Gastrocnemius medialis (tissue), 4 donors: ENCODE results near the gene GPX3. TPM values are rescaled to one million over a fixed set of nuclear protein-coding genes. Genes with fewer than 3 reads are reported as not detected.

Experiments used
- ATAC-seq, 2 donors: fragments of 150-250 bp; one replicate each; pipeline ENCODE4 v1.9.1; 2016
- DNase-seq, 2 donors: peaks; one replicate each; pipeline ENCODE4 v3.0.0-alpha.2; 2019
- H3K27ac ChIP-seq, 4 donors: fragments of 200-600 bp; sonication (generic); 1 replicate in 1 of 4; 2 replicates in 3 of 4; pipeline ENCODE4 v1.5.1; 2016 to 2018; ENCODE audit warnings: mild to moderate bottlenecking in 2 of 4, moderate library complexity in 1 of 4
- H3K27me3 ChIP-seq, 3 donors: fragments of 200-600 bp; sonication (generic) in 2 of 3; 1 replicate in 1 of 3; 2 replicates in 2 of 3; pipeline versions ENCODE4 v1.5.1 to v1.6.0; 2016 to 2019; ENCODE audit warnings: mild to moderate bottlenecking in 1 of 3, moderate library complexity in 1 of 3
- H3K36me3 ChIP-seq, 2 donors: fragments of 200-600 bp; sonication (generic) in 1 of 2; one replicate each; pipeline ENCODE4 v1.5.1; 2017 to 2018
- H3K4me1 ChIP-seq, 2 donors: fragments of 200-600 bp; sonication (generic) in 1 of 2; one replicate each; pipeline ENCODE4 v1.5.1; 2016 to 2017; ENCODE audit warnings: mild to moderate bottlenecking in 2 of 2
- H3K4me3 ChIP-seq, 4 donors: fragments of 200-600 bp; sonication (generic) in 3 of 4; 1 replicate in 1 of 4; 2 replicates in 3 of 4; pipeline ENCODE4 v1.5.1; 2016 to 2019; ENCODE audit warnings: mild to moderate bottlenecking in 2 of 4
- H3K9me3 ChIP-seq, 3 donors: fragments of 200-600 bp; sonication (generic) in 2 of 3; 1 replicate in 1 of 3; 2 replicates in 2 of 3; pipeline ENCODE4 v1.5.1; 2016 to 2019
- POLR2A ChIP-seq, 2 donors: fragments of 450-650 bp; IDR thresholded peaks; one replicate each; pipeline ENCODE4 v1.6.1; 2017; ENCODE audit warnings: antibody characterized with exemption in 2 of 2, mild to moderate bottlenecking in 2 of 2, moderate library complexity in 2 of 2
- in situ Hi-C, 4 donors: fragments of 200-750 bp; cut with MboI; loops; one replicate each; pipeline versions ENCODE4 v1.15.0 to v1.8.0; 2017; ENCODE audit warnings: low sequenced_read_pairs in 4 of 4
- intact Hi-C: fragments of 100-400 bp; cut with DNase I; formaldehyde crosslinking; loops from one replicate; pipeline ENCODE4 v1.15.1; 2023; ENCODE audit warnings: low total_unique reads
- total RNA-seq, 4 donors: library from RNA; depleted of rRNA; stranded (reverse); fragments of >200 nt; gene quantifications; one replicate each; pipeline versions ENCODE4 v1.1.0 to v1.2.3, GENCODE V29; 2016
- TF ChIP-seq, protein P1 (sequence below), 5 experiments: fragments of 450-650 bp in 3 of 5; fragments of 200-600 bp in 2 of 5; sonication (generic) in 2 of 5; IDR thresholded peaks in 4 of 5; conservative IDR thresholded peaks in 1 of 5; 1 replicate in 4 of 5; 2 replicates in 1 of 5; pipeline ENCODE4 v1.5.1; 2016 to 2019; ENCODE audit warnings: antibody characterized with exemption in 5 of 5, mild to moderate bottlenecking in 3 of 5, moderate library complexity in 3 of 5

The GPX3 gene
- total RNA-seq, 4 donors from 2014 or later, result 504 to 1,227 (median 655) TPM

DNA sequence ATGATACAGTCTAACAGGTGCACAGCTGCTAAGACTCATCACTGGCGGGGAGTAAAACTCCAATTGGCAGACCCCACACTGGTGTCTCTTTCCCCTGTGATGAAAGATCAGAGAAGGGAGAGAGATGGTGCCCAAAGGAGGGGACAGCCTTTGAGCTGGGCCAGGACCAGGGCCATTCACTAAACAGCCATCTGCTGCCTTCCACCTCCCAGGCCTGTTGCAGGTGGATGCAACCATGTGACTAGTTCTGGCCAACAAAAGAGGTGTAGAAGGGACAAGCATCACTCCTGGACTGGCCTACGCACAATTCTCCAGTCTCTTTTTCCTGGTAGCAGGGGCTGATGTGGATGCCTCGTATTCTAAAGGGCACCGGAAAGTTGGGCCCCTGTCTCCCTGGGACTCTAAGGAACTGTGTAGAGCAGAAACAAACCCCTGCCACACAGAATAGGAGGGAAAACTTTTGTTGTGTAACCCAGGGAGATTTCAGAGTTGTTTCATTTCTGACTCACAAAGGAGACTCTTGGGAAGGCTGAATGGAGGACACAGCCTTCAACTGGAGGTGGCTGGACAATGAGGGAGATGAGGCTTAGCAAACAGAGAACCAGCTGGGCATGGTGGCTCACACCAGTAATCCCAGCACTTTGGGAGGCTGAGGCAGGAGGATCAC is 33.5 kb downstream of the GPX3 start:
- in situ Hi-C loops, result loop anchor here (5.0 kb wide), 2 partner anchors 58 to 63 kb away; no protein-coding TSS in a partner anchor
- Histone ChIP-seq H3K36me3 (peaks cover 0 to 77% of the 10 kb centered on the region in 2 donors), H3K4me1 (peaks cover 13 to 17% of the 10 kb centered on the region in 2 donors), H3K27ac (peak overlapping the region in 2 of 4 donors; percentile 47 to 73), H3K27me3 (no peaks in the 10 kb centered on the region), H3K9me3 (no peaks in the 10 kb centered on the region), H3K4me3 (no peak overlapping the region)
- peak in 1 of 2 donors; percentile 28 for ATAC-seq
- no peak for TF ChIP-seq POLR2A (IDR thresholded peaks at IDR 0.05)
- TF ChIP-seq, protein P1, sequence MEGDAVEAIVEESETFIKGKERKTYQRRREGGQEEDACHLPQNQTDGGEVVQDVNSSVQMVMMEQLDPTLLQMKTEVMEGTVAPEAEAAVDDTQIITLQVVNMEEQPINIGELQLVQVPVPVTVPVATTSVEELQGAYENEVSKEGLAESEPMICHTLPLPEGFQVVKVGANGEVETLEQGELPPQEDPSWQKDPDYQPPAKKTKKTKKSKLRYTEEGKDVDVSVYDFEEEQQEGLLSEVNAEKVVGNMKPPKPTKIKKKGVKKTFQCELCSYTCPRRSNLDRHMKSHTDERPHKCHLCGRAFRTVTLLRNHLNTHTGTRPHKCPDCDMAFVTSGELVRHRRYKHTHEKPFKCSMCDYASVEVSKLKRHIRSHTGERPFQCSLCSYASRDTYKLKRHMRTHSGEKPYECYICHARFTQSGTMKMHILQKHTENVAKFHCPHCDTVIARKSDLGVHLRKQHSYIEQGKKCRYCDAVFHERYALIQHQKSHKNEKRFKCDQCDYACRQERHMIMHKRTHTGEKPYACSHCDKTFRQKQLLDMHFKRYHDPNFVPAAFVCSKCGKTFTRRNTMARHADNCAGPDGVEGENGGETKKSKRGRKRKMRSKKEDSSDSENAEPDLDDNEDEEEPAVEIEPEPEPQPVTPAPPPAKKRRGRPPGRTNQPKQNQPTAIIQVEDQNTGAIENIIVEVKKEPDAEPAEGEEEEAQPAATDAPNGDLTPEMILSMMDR (IDR thresholded peaks at IDR 0.05 in 4 of 5, conservative IDR thresholded peaks at IDR 0.05 in 1 of 5), result no peak
- intact Hi-C loops, result no loop called here
- peak in 1 of 2 donors; percentile 37 for DNase-seq

DNA sequence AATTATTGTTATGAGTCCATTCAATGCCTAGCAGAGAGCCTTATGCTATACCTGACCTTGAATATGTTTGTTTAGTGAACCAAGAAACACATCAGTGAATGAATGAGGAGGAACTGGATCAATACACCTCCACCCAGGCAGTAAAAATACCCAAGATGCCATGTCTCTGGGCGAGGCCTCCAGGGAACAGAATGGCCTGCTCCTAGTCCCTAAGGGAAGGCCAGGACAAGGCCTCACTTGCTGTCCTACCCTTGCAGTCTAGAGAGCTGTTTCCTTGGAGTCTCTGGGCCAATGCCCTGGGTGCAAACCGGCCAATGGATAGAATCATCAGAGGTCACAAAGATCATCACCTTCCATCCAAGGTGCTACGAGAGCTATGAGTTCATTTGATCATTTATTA is 34.3 kb downstream of the GPX3 start:
- in situ Hi-C loops (loop anchor here (5.0 kb wide), 2 partner anchors 58 to 63 kb away; no protein-coding TSS in a partner anchor), intact Hi-C loops (no loop called here)
- no peak for TF ChIP-seq POLR2A (IDR thresholded peaks at IDR 0.05)
- TF ChIP-seq, protein P1 (IDR thresholded peaks at IDR 0.05 in 4 of 5, conservative IDR thresholded peaks at IDR 0.05 in 1 of 5), result no peak

DNA sequence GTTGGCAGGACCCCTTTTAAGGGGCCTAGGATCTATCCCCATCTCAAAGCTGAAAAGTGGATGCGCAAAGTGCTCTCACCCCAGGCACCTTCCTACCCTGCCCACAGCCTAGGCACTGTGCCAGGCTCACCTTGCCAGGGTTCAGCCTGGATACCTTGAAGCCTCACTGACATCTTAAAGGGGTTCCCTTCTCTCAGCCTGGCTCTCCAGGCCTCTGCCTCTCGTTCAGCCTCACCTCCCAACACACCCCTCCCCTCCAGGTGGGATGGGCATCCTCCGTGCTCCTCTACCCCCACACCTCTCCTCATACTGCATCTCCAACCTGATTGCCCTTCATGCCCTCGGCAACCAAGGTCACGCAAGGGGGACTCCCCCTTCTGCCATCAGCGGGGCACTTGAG is 34.9 kb downstream of the GPX3 start:
- peaks cover 0 to 68% of the 10 kb centered on the region in 2 donors for H3K36me3 ChIP-seq
- DNase-seq, result no peak
- no peaks in the 10 kb centered on the region for H3K9me3 ChIP-seq
- H3K4me1 ChIP-seq, result peaks cover 26 to 29% of the 10 kb centered on the region in 2 donors
- peak overlapping the region in 2 of 4 donors; percentile 44 to 47 for H3K27ac ChIP-seq
- no peak for ATAC-seq
- no peak overlapping the region for H3K4me3 ChIP-seq
- no peaks in the 10 kb centered on the region for H3K27me3 ChIP-seq
- in situ Hi-C loops, result no loop called here
- intact Hi-C loops, result no loop called here
- TF ChIP-seq, protein P1 (IDR thresholded peaks at IDR 0.05 in 4 of 5, conservative IDR thresholded peaks at IDR 0.05 in 1 of 5), result no peak
- TF ChIP-seq POLR2A (IDR thresholded peaks at IDR 0.05), result no peak

More for the DNA sequence above, 34.3 kb downstream of the GPX3 start:
- H3K27ac ChIP-seq, result peak overlapping the region in 3 of 4 donors; percentile 16 to 73 (median 47)
- H3K27me3 ChIP-seq, result no peaks in the 10 kb centered on the region
- H3K4me3 ChIP-seq, result no peak overlapping the region
- no peak for ATAC-seq
- H3K36me3 ChIP-seq, result peaks cover 0 to 73% of the 10 kb centered on the region in 2 donors
- no peaks in the 10 kb centered on the region for H3K9me3 ChIP-seq
- peaks cover 20 to 23% of the 10 kb centered on the region in 2 donors for H3K4me1 ChIP-seq
- no peak for DNase-seq

DNA sequence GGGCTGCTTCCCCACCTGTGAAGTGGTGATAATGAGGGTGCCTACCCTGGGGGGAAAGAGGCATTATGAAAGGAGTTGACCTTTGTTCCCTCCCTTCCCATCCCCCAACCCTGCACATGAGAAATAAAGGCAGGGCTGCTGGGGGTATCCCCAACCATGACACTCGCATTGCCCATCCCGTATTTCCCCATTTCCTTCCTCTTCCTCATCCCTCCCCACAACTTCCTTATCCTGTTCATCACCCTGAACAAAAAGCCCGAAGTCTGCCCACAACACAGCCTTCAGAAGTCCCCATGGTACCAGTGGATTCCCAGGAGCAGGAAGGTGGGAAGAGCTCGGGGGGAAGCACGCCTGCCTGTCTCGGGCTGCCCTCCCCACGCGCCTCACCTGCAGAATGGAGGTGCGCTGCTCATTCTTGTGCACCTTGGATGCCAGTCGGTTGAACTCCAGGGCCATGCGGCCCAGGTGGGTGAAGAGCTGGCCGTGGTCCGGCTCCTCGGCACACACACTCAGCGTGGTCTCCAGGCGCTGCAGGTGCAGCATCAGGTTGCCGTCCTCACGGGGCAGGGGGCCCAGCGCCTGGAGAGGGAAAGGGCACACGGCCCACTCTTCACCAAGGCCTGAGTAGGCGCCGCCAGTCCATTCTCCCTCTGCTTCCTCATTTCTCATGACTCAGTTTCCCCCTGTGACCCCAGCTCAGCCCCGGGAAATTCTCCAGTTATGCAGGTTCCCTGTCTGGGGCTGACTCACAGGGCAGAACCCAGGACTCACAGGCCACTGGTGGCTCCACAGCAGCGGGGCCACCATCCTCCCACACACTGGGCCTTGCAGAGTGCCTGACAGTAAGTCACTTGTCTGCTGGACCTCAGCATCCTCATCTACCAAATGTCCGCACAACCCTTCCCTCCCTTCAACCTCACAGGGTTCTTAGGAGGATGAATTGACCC is 36.3 kb downstream of the GPX3 start:
- H3K4me3 ChIP-seq, result no peak overlapping the region
- H3K27ac ChIP-seq, result peak overlapping the region in 1 of 4 donors; percentile 44
- ATAC-seq, result no peak
- intact Hi-C loops, result no loop called here
- no peaks in the 10 kb centered on the region for H3K9me3 ChIP-seq
- peaks cover 35 to 42% of the 10 kb centered on the region in 2 donors for H3K4me1 ChIP-seq
- in situ Hi-C loops, result no loop called here
- no peak for TF ChIP-seq POLR2A (IDR thresholded peaks at IDR 0.05)
- TF ChIP-seq, protein P1 (IDR thresholded peaks at IDR 0.05 in 4 of 5, conservative IDR thresholded peaks at IDR 0.05 in 1 of 5), result no peak
- peaks cover 0 to 66% of the 10 kb centered on the region in 2 donors for H3K36me3 ChIP-seq
- H3K27me3 ChIP-seq, result no peaks in the 10 kb centered on the region
- no peak for DNase-seq
